ENCODE results near the gene PRRT1B. TPM values are rescaled to one million over a fixed set of nuclear protein-coding genes. Genes with fewer than 3 reads are reported as not detected.
"Not testable (repeated sequence)": the region's sequence is repeated elsewhere in the genome, so short reads cannot be mapped to it uniquely, and the experiment has no call there.

The PRRT1B gene
- polyA plus RNA-seq, 2 of the 4 experiments (the other 2 are of a cell fraction), result 0.79 to 0.80 TPM

GRCh38 chr9:131546336-131547084, 1.2 kb downstream of the PRRT1B start:
- Histone ChIP-seq H3K9me3 (peaks cover 28% of the 10 kb centered on the region), H3K27ac (peak overlapping the region; percentile 55 to 88; a peak in 5 of 6 replicates), H3K4me3 (peak overlapping the region; percentile 48), H3K4me2 (peak overlapping the region; percentile 77), H3K4me1 (peaks cover 9% of the 10 kb centered on the region; the same call in 1 of the 3 replicates)
- ATAC-seq, result peak; percentile 68 to 76
- CTCF ChIA-PET, result interaction anchor here (1.1 to 1.9 kb wide), 7 partner anchors 8 to 197 kb away, joined by 3 to 7 read pairs (median 4); no protein-coding TSS in a partner anchor
- POLR2A ChIA-PET, result interaction anchor here (0.7 kb wide), 1 partner anchor 15 kb away, joined by 3 read pairs; the partner anchor contains the start of gene UCK1
- no peak for FAIRE-seq
- peak; percentile 84 for TF ChIP-seq GATA3 (IDR thresholded peaks at IDR 0.05; ENCODE audit: borderline replicate concordance)
- no peak for TF ChIP-seq TP53 (CRISPR knock-in tag; IDR thresholded peaks at IDR 0.05)
- peak in 1 of 2 experiments; percentile 92 for DNase-seq (ENCODE audit: low read depth in 1 of 2, low spot score in 1 of 2)
- WGBS (ENCODE audit: missing lambda C conversion rate), result 17% methylated on average over 34 of the region's 49 CpGs

GRCh38 chr9:131549186-131549585, 3.9 kb downstream of the PRRT1B start:
- H3K4me2 ChIP-seq; H3K9me3 ChIP-seq; DNase-seq (ENCODE audit: low read depth in 1 of 2, low spot score in 1 of 2); ATAC-seq; H3K4me3 ChIP-seq; H3K27ac ChIP-seq; FAIRE-seq; POLR2A ChIA-PET; CTCF ChIA-PET; H3K4me1 ChIP-seq: not testable (repeated sequence)
- WGBS (ENCODE audit: missing lambda C conversion rate), result 85% methylated on average over 10 of the region's 10 CpGs

GRCh38 chr9:131550465-131550864, 5.1 kb downstream of the PRRT1B start:
- H3K4me1 ChIP-seq; ATAC-seq; POLR2A ChIA-PET; CTCF ChIA-PET; H3K27ac ChIP-seq; H3K9me3 ChIP-seq; DNase-seq (ENCODE audit: low read depth in 1 of 2, low spot score in 1 of 2); H3K4me2 ChIP-seq; FAIRE-seq; H3K4me3 ChIP-seq: not testable (repeated sequence)
- 89% methylated on average over 8 of the region's 8 CpGs for WGBS (ENCODE audit: missing lambda C conversion rate)

DNA sequence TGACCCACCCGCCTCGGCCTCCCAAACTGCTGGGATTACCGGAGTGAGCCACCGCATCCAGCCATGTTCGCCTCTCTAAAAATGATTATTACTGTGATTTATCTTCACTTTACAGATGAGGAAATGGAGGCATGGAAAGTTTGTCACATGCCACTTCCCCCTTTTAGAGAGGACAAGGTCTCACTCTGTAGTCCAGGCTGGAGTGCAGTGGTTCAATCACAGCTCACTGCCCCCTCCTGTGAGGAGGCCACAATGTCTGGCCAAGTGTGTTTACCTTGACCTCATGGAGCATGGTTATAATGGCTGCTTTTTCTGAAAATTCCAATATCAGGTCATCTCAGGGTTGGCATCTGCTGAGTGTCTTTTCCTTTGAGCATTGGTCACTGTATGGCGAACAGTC, 6.7 kb downstream of the PRRT1B start:
- Histone ChIP-seq H3K27ac (no peak overlapping the region), H3K9me3 (no peaks in the 10 kb centered on the region), H3K4me1 (no peaks in the 10 kb centered on the region; the same call in 2 of the 3 replicates), H3K4me3 (no peak overlapping the region), H3K4me2 (no peak overlapping the region)
- FAIRE-seq, result no peak
- CTCF ChIA-PET, result no interaction called here
- TF ChIP-seq EP300 (IDR thresholded peaks at IDR 0.05) (no peak), KDM1A (IDR thresholded peaks at IDR 0.05; ENCODE audit: low read depth) (no peak), ZNF302 (CRISPR knock-in tag; IDR thresholded peaks at IDR 0.05) (no peak), NFE2L2 (conservative IDR thresholded peaks at IDR 0.05; ENCODE audit: low read length) (no peak), TFCP2L1 (CRISPR knock-in tag; IDR thresholded peaks at IDR 0.05) (no peak), RARB (CRISPR knock-in tag; IDR thresholded peaks at IDR 0.05) (no peak), GATA3 (IDR thresholded peaks at IDR 0.05; ENCODE audit: borderline replicate concordance) (no peak), ZFP36 (IDR thresholded peaks at IDR 0.05; ENCODE audit: borderline replicate concordance, partially characterized antibody) (no peak), HMGXB4 (CRISPR knock-in tag; IDR thresholded peaks at IDR 0.05; ENCODE audit: borderline replicate concordance) (no peak), CHD4 (IDR thresholded peaks at IDR 0.05; ENCODE audit: borderline replicate concordance) (no peak), KDM5A (IDR thresholded peaks at IDR 0.05) (no peak), HOXB13 (CRISPR knock-in tag; IDR thresholded peaks at IDR 0.05; ENCODE audit: low read depth) (no peak), SREBF2 (IDR thresholded peaks at IDR 0.05) (no peak)
- POLR2A ChIA-PET, result no interaction called here
- no peak for DNase-seq (ENCODE audit: low read depth in 1 of 2, low spot score in 1 of 2)
- ATAC-seq, result no peak; a peak in 1 of 6 replicates
- WGBS (ENCODE audit: missing lambda C conversion rate), result 92% methylated on average over 6 of the region's 6 CpGs
